Subcutaneous adipose tissue (tissue), 4 donors: ENCODE data around the gene KMT2A. TPM values are rescaled to one million over a fixed set of nuclear protein-coding genes. Genes with fewer than 3 reads are reported as not detected.

ENCODE experiments used
- CTCF ChIP-seq: fragments of 450-650 bp; IDR thresholded peaks from one replicate; pipeline ENCODE4 v1.5.1; 2016; ENCODE audit warnings: low read depth, mild to moderate bottlenecking, control low read depth, antibody characterized with exemption, moderate library complexity
- total RNA-seq, 4 donors: library from RNA; depleted of rRNA; stranded (reverse); fragments of >200 nt; gene quantifications; one replicate each; pipeline ENCODE4 v1.1.0, GENCODE V29; 2016

The KMT2A gene
- 10 to 100 TPM; 62.2 to 81.0 (median 69.8) TPM for total RNA-seq

DNA sequence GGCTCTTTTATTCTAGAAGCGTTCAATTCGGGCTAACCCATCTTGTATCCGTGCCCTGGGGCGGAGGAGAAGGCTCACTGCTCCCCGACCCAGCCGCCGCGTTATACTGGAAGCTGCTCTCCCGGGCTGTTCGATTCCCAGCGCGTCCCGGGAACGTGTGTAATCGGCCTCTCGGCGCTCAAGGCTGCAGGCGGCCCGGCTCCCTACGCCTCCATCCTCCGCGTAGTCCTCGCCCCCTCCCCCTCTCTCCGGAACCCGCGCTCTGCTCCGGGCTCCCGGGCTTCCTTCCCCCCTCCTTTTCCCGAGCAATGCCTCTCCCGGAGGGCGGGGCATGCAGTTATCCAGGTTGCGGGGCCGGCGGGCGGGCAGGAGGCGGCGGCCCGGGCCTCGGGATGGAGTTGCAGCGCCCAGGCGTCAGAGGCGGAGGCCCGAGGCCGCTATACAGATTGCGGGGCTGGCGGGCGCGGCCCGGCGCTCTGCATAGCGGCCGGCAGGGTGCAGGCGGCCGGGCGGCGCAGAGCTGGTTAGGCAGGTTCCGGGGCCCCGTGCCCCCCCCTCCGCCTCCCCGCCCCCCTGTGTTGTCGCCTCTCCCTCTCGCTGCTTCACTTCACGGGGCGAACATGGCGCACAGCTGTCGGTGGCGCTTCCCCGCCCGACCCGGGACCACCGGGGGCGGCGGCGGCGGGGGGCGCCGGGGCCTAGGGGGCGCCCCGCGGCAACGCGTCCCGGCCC is at the start of gene KMT2A:
TSS of gene KMT2A (plus strand) at position 600 of the 732 bp plus-strand sequence. CDS start at position 621, 21 bp downstream.
- no peak for TF ChIP-seq CTCF

- TF ChIP-seq CTCF, result no peak
Measured at GRCh38 chr11:118396097-118396501, 40.2 kb upstream of the KMT2A start.

DNA sequence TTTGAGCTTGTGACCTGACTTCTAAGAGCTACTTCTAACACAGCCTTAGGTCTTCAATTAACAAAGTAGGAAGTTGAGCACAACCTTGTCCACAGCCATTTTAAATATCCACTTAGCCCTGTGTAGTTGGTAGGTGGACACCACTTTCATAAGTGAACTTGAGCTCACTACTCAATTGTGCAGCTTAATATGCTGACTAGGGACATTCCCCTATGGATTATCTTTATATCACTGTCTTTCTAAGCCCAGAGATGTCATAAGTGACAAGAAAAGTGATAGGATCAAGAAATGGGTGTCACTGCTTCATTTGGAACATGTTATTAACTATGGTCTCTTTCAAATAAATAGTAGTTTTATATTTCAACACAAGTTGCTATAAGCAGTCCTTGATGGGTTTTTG is 38.8 kb upstream of the KMT2A start:
- TF ChIP-seq CTCF, result no peak

- no peak for TF ChIP-seq CTCF
Measured at GRCh38 chr11:118398791-118399559, 37.3 kb upstream of the KMT2A start.

- no peak for TF ChIP-seq CTCF
Measured at GRCh38 chr11:118401151-118401879, 35.0 kb upstream of the KMT2A start, which contains the start of gene ATP5MG. Gene ATP5MG (plus strand): TSS chr11:118401606. CDS start chr11:118401666, 60 bp downstream.

DNA sequence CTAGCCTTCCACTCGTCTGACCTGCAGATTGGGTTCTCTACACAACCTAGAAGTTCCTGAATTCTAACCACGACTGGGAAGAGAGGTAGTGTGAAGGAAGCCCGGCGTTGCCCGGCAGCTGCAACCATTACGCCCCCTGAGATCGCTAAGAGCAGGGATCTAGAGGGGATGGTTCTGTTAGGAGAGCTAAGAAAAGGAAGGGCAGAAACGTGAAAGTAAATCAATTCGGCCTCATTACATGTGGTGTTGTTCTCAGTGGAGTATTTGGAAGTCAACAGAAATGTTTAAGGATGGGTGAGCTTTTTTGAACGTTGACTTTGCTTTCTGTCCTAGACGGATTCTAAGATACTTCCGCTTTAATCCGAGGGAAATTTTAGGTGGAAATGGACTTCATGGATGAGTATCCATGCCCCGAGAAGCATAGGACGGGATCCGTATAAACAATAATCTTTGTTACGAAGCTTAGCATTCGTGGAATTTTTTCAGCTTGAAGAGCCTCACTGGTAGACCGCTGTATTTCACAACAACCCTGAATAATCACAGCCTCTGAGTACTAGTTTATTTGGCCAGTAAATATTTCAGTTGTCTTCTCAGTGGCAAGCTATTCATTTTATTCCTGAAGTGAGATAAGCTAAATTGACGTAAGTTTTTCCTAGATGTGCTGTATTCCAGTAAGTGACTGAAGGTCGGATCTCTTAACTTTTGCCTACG is 34.3 kb upstream of the KMT2A start:
- no peak for TF ChIP-seq CTCF
